ES-I3 (cell line): ENCODE results near the gene ZFPM1.

Source experiments
- H3K36me3 ChIP-seq: 2 replicates; pipeline ENCODE4 v1.6.1; 2013; ENCODE audit warnings: mild to moderate bottlenecking, low read length, control low read depth, moderate library complexity; ENCODE audit not compliant: insufficient read depth
- H3K4me1 ChIP-seq: 2 replicates; pipeline ENCODE4 v1.6.1; 2013; ENCODE audit warnings: mild to moderate bottlenecking, control low read depth, low read length; ENCODE audit not compliant: insufficient read depth
- H3K9ac ChIP-seq: 2 replicates; pipeline ENCODE4 v1.6.1; 2013; ENCODE audit warnings: low read depth, mild to moderate bottlenecking, low read length, moderate library complexity
- H3K9me3 ChIP-seq: 2 replicates; pipeline ENCODE4 v1.6.1; 2013; ENCODE audit warnings: mild to moderate bottlenecking, low read length, moderate library complexity; ENCODE audit not compliant: control insufficient read depth, insufficient read depth

ZFPM1 gene

GRCh38 chr16:88524274-88524972, 71.3 kb downstream of the ZFPM1 start:
- H3K4me1 ChIP-seq, result peaks cover 5% of the 10 kb centered on the region; the same call in 1 of the 2 replicates
- no peaks in the 10 kb centered on the region for H3K9me3 ChIP-seq
- no peak overlapping the region for H3K9ac ChIP-seq

DNA sequence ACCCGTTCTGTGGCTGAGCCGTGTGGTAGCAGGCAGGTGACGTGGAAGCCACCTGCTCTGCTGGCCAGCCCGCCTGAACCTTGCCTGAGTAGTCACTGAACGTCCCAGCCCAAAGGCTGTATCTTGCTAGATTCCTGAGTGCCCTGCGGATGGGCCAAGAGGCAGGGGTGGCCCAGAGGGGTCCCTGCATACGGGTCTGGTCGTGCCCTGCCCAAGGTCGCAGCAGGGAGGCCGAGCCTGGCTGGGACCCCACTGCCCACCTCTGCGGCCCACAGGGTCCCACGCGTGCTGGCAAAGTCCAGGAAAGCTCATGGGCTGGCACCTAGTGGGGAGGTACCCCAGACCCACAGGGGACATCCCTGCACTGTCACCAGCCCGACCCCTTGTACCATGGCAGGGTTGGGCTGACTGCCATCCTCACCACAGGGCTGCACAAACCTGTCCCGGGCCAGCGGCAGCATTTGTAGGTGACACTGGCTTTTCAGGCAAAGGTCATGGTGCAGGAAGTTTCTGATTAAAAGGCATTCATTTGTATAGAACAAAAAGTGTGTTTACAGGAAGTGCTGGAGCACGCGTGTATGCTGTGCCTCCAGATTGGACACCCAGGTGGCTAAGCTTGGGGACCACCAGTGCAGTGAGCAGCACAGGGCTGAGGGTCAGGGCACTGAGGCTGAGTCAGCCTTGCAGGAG, 72.0 kb downstream of the ZFPM1 start:
- H3K9ac ChIP-seq, result no peak overlapping the region
- no peaks in the 10 kb centered on the region for H3K9me3 ChIP-seq
- no peaks in the 10 kb centered on the region for H3K36me3 ChIP-seq
- H3K4me1 ChIP-seq, result peaks cover 5% of the 10 kb centered on the region; the same call in 1 of the 2 replicates

More at GRCh38 chr16:88524274-88524972, 71.3 kb downstream of the ZFPM1 start:
- H3K36me3 ChIP-seq, result no peaks in the 10 kb centered on the region

GRCh38 chr16:88525663-88525990, 72.5 kb downstream of the ZFPM1 start:
- no peaks in the 10 kb centered on the region for H3K9me3 ChIP-seq
- peaks cover 5% of the 10 kb centered on the region; the same call in 1 of the 2 replicates for H3K4me1 ChIP-seq
- no peaks in the 10 kb centered on the region for H3K36me3 ChIP-seq
- H3K9ac ChIP-seq, result no peak overlapping the region

DNA sequence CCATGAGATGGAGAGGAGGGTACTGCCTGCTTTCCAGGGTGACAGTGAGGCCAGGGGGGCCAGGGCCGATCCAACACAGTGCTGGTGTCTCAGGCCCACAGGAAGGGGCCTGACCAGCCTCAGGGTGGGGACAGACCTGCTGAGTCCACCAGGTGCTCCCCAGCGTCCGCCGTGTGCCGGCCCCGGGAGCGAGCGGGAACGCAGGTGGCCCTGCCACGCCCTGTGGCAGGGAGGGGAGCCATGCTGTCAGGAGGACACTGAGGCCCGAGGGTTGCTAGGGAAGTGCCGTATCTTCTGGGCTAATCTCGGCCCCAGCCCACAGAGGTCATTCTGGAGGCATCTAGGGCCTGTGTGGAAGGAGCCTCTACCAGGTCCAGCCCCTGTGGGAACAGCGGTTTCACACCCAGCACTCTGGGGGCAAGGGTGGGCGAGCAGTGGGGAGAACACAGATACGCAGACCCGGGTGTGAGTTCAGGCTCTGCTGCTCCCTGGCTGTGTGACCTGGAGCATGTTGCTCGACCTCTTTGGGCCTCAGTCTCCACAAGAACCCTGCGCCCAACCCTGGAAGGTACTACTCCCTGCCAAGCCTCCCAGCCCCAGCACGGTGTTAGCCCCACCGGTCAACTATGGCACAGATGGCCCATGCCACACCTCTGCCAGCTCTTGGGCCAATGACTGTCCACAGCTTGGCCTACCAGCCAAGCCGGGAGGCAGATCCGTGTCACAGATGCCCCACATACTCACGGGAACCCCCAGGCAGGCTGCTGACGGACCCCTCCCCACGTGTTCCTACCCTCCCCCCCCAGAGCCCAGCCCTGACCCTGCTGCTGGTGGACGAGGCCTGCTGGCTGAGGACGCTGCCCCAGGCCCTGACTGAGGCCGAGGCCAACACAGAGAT, 73.2 kb downstream of the ZFPM1 start:
- H3K4me1 ChIP-seq, result peaks cover 5% of the 10 kb centered on the region; the same call in 1 of the 2 replicates
- no peaks in the 10 kb centered on the region for H3K36me3 ChIP-seq
- H3K9me3 ChIP-seq, result no peaks in the 10 kb centered on the region
- no peak overlapping the region for H3K9ac ChIP-seq

DNA sequence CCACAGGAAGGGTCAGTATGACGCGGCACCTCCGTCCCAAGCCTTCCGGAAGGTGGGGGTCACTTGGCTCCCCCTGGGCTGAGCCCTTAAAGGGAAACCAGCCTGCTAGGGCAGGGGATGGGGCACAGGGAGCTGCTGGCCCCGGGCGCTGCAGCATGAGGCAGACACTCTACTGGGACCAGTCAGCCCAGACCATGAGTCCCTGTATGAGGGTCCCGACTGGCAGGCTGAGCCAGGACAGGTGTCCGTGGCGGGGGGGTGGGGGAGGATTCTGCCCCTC, 73.8 kb downstream of the ZFPM1 start:
- no peaks in the 10 kb centered on the region for H3K9me3 ChIP-seq
- H3K36me3 ChIP-seq, result no peaks in the 10 kb centered on the region
- peaks cover 5% of the 10 kb centered on the region; the same call in 1 of the 2 replicates for H3K4me1 ChIP-seq
- no peak overlapping the region for H3K9ac ChIP-seq

DNA sequence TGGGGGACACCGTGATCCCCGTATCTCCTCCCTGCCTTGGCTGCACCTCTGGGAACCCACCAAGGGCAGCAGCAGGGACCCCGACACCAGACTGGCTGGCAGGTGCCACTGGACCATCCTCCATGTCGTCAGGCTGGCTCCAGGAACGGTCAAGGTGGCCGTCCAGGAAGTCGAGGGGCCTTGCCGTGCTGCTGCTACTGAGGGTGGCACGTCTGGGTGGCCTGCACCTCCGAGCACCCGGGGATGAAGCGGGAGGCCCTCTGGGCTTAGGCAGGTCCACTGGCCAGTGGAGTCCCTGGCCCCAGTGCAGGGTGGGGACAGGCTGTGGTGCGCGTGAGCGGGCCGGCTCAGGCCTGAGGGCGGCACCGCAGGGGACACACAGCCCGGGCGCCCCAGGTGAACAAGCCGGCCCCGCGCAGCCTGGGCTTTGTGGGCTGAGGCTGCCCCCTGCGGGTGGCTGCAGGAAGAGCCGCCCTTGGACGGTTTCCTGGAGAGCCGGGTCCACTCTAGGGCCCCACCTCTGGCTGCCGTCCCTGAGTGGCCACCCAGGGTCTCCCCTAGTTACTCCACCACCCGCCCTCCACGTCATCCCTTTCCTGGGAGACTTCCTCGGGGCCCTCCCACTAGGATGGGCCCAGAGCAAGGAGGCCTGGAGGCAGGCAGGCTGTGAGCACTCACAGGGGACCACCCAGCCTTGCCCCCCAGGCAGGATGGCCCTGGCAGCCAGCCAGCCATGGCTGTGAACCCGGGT, 74.3 kb downstream of the ZFPM1 start:
- Histone ChIP-seq H3K9me3 (no peaks in the 10 kb centered on the region), H3K9ac (no peak overlapping the region), H3K36me3 (no peaks in the 10 kb centered on the region), H3K4me1 (peaks cover 5% of the 10 kb centered on the region; the same call in 1 of the 2 replicates)

GRCh38 chr16:88527937-88528743, 75.1 kb downstream of the ZFPM1 start:
- peaks cover 5% of the 10 kb centered on the region; the same call in 1 of the 2 replicates for H3K4me1 ChIP-seq
- H3K9ac ChIP-seq, result no peak overlapping the region

GRCh38 chr16:88528902-88529318, 75.8 kb downstream of the ZFPM1 start:
- Histone ChIP-seq H3K9ac (no peak overlapping the region), H3K36me3 (no peaks in the 10 kb centered on the region), H3K4me1 (peaks cover 5% of the 10 kb centered on the region; the same call in 1 of the 2 replicates), H3K9me3 (no peaks in the 10 kb centered on the region)

More at GRCh38 chr16:88527937-88528743, 75.1 kb downstream of the ZFPM1 start:
- Histone ChIP-seq H3K9me3 (no peaks in the 10 kb centered on the region), H3K36me3 (no peaks in the 10 kb centered on the region)

DNA sequence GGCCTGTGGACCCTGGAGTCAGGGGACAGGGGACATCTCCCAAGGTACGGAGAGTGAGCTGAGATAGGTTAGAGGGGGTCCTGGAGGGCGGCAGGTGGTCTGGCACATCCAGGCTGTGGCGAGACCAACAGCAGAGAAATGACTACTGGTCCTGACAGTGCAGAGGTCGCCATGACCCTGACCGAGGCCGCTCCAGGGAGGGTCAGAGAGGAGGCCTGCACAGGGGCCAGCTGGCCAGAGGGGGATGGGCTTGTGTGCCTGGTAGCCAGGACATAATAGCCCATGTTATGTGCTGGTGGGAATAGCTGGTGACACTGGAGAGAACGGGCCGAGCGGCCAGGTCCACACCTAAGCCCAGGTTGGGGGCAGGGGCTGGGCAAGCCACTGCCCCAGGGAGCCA, 76.5 kb downstream of the ZFPM1 start:
- peaks cover 5% of the 10 kb centered on the region; the same call in 1 of the 2 replicates for H3K4me1 ChIP-seq
- H3K9me3 ChIP-seq, result no peaks in the 10 kb centered on the region
- no peak overlapping the region for H3K9ac ChIP-seq
- H3K36me3 ChIP-seq, result no peaks in the 10 kb centered on the region

- Histone ChIP-seq H3K36me3 (no peaks in the 10 kb centered on the region), H3K9ac (no peak overlapping the region), H3K9me3 (no peaks in the 10 kb centered on the region), H3K4me1 (peaks cover 3% of the 10 kb centered on the region; the same call in 1 of the 2 replicates)
These were observed 77.2 kb downstream of the ZFPM1 start for GRCh38 chr16:88530051-88530857.

GRCh38 chr16:88530858-88531203, 77.8 kb downstream of the ZFPM1 start:
- Histone ChIP-seq H3K4me1 (no peaks in the 10 kb centered on the region; the same call in 1 of the 2 replicates), H3K36me3 (no peaks in the 10 kb centered on the region), H3K9me3 (no peaks in the 10 kb centered on the region), H3K9ac (no peak overlapping the region)

DNA sequence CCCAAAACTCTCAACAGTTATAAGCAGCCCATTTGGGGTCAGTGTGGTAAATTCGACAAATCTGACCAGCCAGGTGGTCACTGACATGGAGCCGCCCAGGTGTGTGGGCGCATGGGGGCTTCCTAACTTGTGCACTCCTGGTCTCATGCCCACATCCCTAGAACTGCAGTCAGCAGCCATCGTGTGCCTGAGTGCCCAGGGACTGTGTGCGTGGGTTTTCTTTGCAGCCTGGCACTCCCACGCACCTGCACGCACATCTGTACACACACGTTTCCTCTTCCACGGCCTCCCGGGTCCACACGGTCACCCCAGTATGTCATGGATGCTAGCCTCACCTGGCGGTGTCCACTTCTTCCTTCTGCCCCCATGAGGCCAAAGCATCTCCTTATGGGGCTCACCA, 78.3 kb downstream of the ZFPM1 start:
- no peaks in the 10 kb centered on the region for H3K36me3 ChIP-seq
- H3K9me3 ChIP-seq, result no peaks in the 10 kb centered on the region
- H3K9ac ChIP-seq, result no peak overlapping the region
- no peaks in the 10 kb centered on the region; the same call in 1 of the 2 replicates for H3K4me1 ChIP-seq
